Activated naive CD8-positive, alpha-beta T cell treated with anti-CD3 and anti-CD28 coated beads, Interleukin-2, amount 50 U/mL, for 24 hours (primary cell): ENCODE data around the gene PKN1.

Source experiments
- ATAC-seq: fragments of 150-1000 bp; cut with Tn5 transposase; one replicate; pipeline ENCODE4 v1.10.0; 2021
- DNase-seq: peaks from one replicate; pipeline ENCODE4 v3.0.0; 2021
- H3K27ac Mint-ChIP-seq: one replicate; pipeline ENCODE4 v1.8.0; 2021; ENCODE audit warnings: mild to moderate bottlenecking, mixed read lengths
- H3K27me3 Mint-ChIP-seq: one replicate; pipeline ENCODE4 v1.8.0; 2021; ENCODE audit warnings: mixed read lengths
- H3K36me3 Mint-ChIP-seq: one replicate; pipeline ENCODE4 v1.8.0; 2021; ENCODE audit warnings: low read depth, mixed read lengths
- H3K4me1 Mint-ChIP-seq: one replicate; pipeline ENCODE4 v1.8.0; 2021; ENCODE audit warnings: mixed read lengths
- H3K4me3 Mint-ChIP-seq: one replicate; pipeline ENCODE4 v1.8.0; 2021; ENCODE audit warnings: mild to moderate bottlenecking, moderate library complexity, mixed read lengths
- H3K9me3 Mint-ChIP-seq: one replicate; pipeline ENCODE4 v1.8.0; 2021; ENCODE audit warnings: mixed read lengths

Gene PKN1

GRCh38 chr19:14474827-14475226 lies 41.7 kb downstream of the PKN1 start:
- H3K4me1 Mint-ChIP-seq = peaks cover 32% of the 10 kb centered on the region
- H3K27ac Mint-ChIP-seq = no peak overlapping the region
- peaks cover 18% of the 10 kb centered on the region for H3K27me3 Mint-ChIP-seq
- H3K4me3 Mint-ChIP-seq = peak overlapping the region; percentile 17
- DNase-seq (no peak), ATAC-seq (no peak)
- H3K36me3 Mint-ChIP-seq = peaks cover 2% of the 10 kb centered on the region
- no peaks in the 10 kb centered on the region for H3K9me3 Mint-ChIP-seq

GRCh38 chr19:14475251-14476073 lies 42.4 kb downstream of the PKN1 start, which contains the start of gene PTGER1:
PTGER1 (minus strand) TSS chr19:14475354; CDS start chr19:14474320, 1,034 bp downstream.
- H3K9me3 Mint-ChIP-seq = no peaks in the 10 kb centered on the region
- peak; percentile 61 for DNase-seq
- peaks cover 33% of the 10 kb centered on the region for H3K4me1 Mint-ChIP-seq
- peak within 1 kb of the TSS; percentile 36 for H3K4me3 Mint-ChIP-seq
- no peak within 1 kb of the TSS for H3K27ac Mint-ChIP-seq
- H3K36me3 Mint-ChIP-seq = peaks cover 2% of the 10 kb centered on the region
- ATAC-seq = peak; percentile 72
- H3K27me3 Mint-ChIP-seq = peaks cover 18% of the 10 kb centered on the region

- DNase-seq (no peak), ATAC-seq (no peak)
- no peak overlapping the region for H3K4me3 Mint-ChIP-seq
- peaks cover 18% of the 10 kb centered on the region for H3K27me3 Mint-ChIP-seq
- H3K27ac Mint-ChIP-seq = no peak overlapping the region
- H3K4me1 Mint-ChIP-seq = peaks cover 36% of the 10 kb centered on the region
- peaks cover 2% of the 10 kb centered on the region for H3K36me3 Mint-ChIP-seq
- H3K9me3 Mint-ChIP-seq = no peaks in the 10 kb centered on the region
Measured at GRCh38 chr19:14476327-14476672, 43.2 kb downstream of the PKN1 start.

- peaks cover 18% of the 10 kb centered on the region for H3K27me3 Mint-ChIP-seq
- peaks cover 35% of the 10 kb centered on the region for H3K4me1 Mint-ChIP-seq
- DNase-seq (no peak), ATAC-seq (no peak)
- H3K4me3 Mint-ChIP-seq = peak overlapping the region; percentile 16
- H3K9me3 Mint-ChIP-seq = no peaks in the 10 kb centered on the region
- peaks cover 2% of the 10 kb centered on the region for H3K36me3 Mint-ChIP-seq
- H3K27ac Mint-ChIP-seq = no peak overlapping the region
Measured at GRCh38 chr19:14476673-14477401, 43.7 kb downstream of the PKN1 start.

GRCh38 chr19:14477418-14478112 lies 44.5 kb downstream of the PKN1 start:
- H3K9me3 Mint-ChIP-seq = no peaks in the 10 kb centered on the region
- ATAC-seq = no peak
- H3K4me3 Mint-ChIP-seq = no peak overlapping the region
- DNase-seq = no peak
- H3K27me3 Mint-ChIP-seq = peaks cover 18% of the 10 kb centered on the region
- H3K36me3 Mint-ChIP-seq = peaks cover 2% of the 10 kb centered on the region
- H3K4me1 Mint-ChIP-seq = peaks cover 32% of the 10 kb centered on the region
- no peak overlapping the region for H3K27ac Mint-ChIP-seq

- ATAC-seq (no peak), DNase-seq (no peak)
- H3K36me3 Mint-ChIP-seq = no peaks in the 10 kb centered on the region
- peaks cover 28% of the 10 kb centered on the region for H3K4me1 Mint-ChIP-seq
- H3K4me3 Mint-ChIP-seq = no peak overlapping the region
- H3K9me3 Mint-ChIP-seq = no peaks in the 10 kb centered on the region
- H3K27ac Mint-ChIP-seq = no peak overlapping the region
- H3K27me3 Mint-ChIP-seq = peaks cover 12% of the 10 kb centered on the region
Measured at GRCh38 chr19:14478113-14478545, 45.0 kb downstream of the PKN1 start.

GRCh38 chr19:14479309-14479974 lies 46.3 kb downstream of the PKN1 start:
- no peaks in the 10 kb centered on the region for H3K9me3 Mint-ChIP-seq
- H3K27ac Mint-ChIP-seq = no peak overlapping the region
- ATAC-seq (no peak), DNase-seq (no peak)
- H3K4me3 Mint-ChIP-seq = no peak overlapping the region
- peaks cover 25% of the 10 kb centered on the region for H3K4me1 Mint-ChIP-seq
- peaks cover 7% of the 10 kb centered on the region for H3K27me3 Mint-ChIP-seq
- H3K36me3 Mint-ChIP-seq = no peaks in the 10 kb centered on the region

- H3K27ac Mint-ChIP-seq = no peak overlapping the region
- peaks cover 19% of the 10 kb centered on the region for H3K4me1 Mint-ChIP-seq
- H3K9me3 Mint-ChIP-seq = no peaks in the 10 kb centered on the region
- peaks cover 2% of the 10 kb centered on the region for H3K27me3 Mint-ChIP-seq
- peak; percentile 79 for DNase-seq
- H3K36me3 Mint-ChIP-seq = no peaks in the 10 kb centered on the region
- H3K4me3 Mint-ChIP-seq = no peak overlapping the region
- peak; percentile 45 for ATAC-seq
Measured at GRCh38 chr19:14479975-14480699, 47.0 kb downstream of the PKN1 start.

GRCh38 chr19:14480700-14481079 lies 47.6 kb downstream of the PKN1 start:
- Mint-ChIP-seq H3K36me3 (no peaks in the 10 kb centered on the region), H3K4me1 (peaks cover 14% of the 10 kb centered on the region), H3K27me3 (no peaks in the 10 kb centered on the region), H3K27ac (no peak overlapping the region), H3K4me3 (no peak overlapping the region), H3K9me3 (no peaks in the 10 kb centered on the region)
- ATAC-seq (no peak), DNase-seq (no peak)

GRCh38 chr19:14482172-14482941 lies 49.3 kb downstream of the PKN1 start:
- no peak for DNase-seq
- no peak overlapping the region for H3K27ac Mint-ChIP-seq

GRCh38 chr19:14487370-14488125 lies 54.4 kb downstream of the PKN1 start:
- no peak overlapping the region for H3K27ac Mint-ChIP-seq
- peaks cover 6% of the 10 kb centered on the region for H3K36me3 Mint-ChIP-seq
- DNase-seq = no peak
- H3K9me3 Mint-ChIP-seq = no peaks in the 10 kb centered on the region
- H3K4me1 Mint-ChIP-seq = peaks cover 6% of the 10 kb centered on the region
- no peak overlapping the region for H3K4me3 Mint-ChIP-seq
- H3K27me3 Mint-ChIP-seq = no peaks in the 10 kb centered on the region
- ATAC-seq = no peak

More at GRCh38 chr19:14482172-14482941, 49.3 kb downstream of the PKN1 start:
- Mint-ChIP-seq H3K9me3 (no peaks in the 10 kb centered on the region), H3K36me3 (no peaks in the 10 kb centered on the region), H3K4me3 (no peak overlapping the region), H3K27me3 (no peaks in the 10 kb centered on the region), H3K4me1 (peaks cover 10% of the 10 kb centered on the region)
- no peak for ATAC-seq

GRCh38 chr19:14492756-14493337 lies 59.7 kb downstream of the PKN1 start:
- ATAC-seq (no peak), DNase-seq (no peak)
- Mint-ChIP-seq H3K27me3 (peaks cover 2% of the 10 kb centered on the region), H3K36me3 (peaks cover 6% of the 10 kb centered on the region), H3K4me3 (no peak overlapping the region), H3K4me1 (peaks cover 18% of the 10 kb centered on the region), H3K9me3 (no peaks in the 10 kb centered on the region), H3K27ac (no peak overlapping the region)
